ENCODE measurements around the gene ANXA2R.
"Not testable (repeated sequence)": the region's sequence is repeated elsewhere in the genome, so short reads cannot be mapped to it uniquely, and the experiment has no call there.

Gene ANXA2R

GRCh38 chr5:43055098-43055497 lies 15.0 kb upstream of the ANXA2R start:
- DNase-seq: not testable (repeated sequence)

GRCh38 chr5:43051684-43052083 lies 11.6 kb upstream of the ANXA2R start:
- DNase-seq: no peak

- no peak for DNase-seq
Observed at GRCh38 chr5:43050384-43050783, 10.3 kb upstream of the ANXA2R start.

DNA sequence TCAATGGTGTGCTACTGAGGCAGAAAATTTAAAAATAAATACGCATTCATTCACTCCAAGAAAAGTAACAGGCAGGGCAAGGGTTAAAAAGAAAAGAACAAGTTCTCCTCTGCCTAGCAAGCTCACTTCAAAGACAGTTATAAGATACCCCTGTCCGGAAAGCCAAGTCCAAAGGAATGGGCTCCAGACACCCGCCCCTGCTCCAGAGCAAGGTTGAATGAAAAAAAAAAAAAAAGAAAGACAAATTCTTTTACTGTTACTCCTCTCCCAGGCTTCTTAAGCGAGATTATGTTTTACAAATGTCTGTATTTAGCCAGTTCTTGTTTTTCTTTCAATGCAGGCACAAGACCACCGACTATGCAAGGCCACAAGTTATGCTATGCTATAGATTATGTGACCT lies 9.1 kb upstream of the ANXA2R start:
- DNase-seq: no peak

DNA sequence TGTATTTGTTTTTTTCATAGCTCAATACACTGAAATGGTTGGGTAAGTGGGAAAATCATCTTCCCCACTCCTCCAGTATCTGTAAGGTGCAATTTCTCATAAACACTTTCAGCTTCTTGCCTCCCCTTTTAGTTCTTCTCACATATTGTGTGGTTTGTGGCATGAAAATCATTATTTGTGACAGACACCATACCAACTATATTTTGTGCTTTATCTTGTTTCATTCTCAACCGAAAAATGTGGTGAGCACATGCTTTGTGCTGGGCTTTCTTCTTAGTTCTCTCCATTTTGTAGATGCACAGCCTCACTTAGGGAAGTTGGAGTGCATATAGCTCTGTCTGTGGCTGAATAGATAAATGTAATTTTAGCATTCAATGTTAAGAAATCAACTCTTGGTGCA lies 6.4 kb upstream of the ANXA2R start:
- DNase-seq: no peak

DNA sequence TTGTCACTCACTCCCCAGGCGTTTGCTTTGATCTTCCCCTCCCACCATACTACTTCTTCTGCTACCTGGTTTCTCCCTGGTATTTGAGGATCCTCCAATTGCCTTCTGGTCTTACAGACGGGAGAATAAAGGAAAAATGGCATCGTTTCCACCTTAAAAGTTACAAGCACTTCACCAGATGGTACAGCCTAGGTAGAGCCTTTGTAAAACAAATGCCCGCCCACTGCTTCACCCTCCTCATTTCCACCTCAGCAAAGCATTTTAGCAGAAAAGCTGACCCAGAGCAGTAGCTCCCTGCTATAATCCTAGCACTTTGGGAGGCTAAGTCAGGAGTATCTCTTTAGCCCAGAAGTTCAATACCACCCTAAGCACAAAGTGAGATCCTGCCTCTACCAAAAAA lies 5.1 kb upstream of the ANXA2R start:
- no peak for DNase-seq

DNA sequence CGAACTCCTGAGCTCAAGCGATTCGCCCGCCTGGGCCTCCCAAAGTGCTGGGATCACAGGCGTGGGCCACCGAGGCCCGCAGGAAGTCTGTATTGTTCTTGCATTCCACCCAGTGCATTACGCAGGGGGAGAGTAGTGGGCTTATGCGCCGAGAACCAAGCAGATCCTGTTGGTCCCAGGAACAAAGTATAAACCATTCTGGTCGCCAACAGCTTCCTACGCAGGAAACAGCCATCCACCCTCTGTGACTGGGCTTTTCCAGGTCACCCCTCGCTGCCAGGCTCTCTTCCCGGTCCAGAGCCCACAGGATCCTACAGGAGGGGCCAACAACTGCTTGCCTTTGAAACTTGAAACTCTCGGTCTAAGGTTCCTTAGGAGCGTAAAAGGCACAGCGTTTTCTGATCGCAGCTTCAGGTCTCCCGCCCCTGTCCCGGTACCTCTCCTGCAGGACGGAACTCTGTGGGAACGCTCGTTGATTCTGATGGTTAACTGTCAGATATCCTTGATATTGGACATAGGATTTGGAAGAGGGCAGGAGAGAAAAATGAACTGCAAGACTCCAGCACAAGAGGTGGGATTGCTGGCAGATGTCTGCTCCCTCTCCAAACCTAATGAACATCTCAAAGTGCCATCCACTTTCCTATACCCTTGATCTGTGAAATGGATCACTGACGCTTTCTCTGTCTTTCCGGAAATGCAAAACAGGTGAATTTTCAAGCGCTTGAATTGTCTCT lies 4.2 kb upstream of the ANXA2R start:
- DNase-seq: no peak

GRCh38 chr5:43043400-43043756 lies 3.3 kb upstream of the ANXA2R start:
- DNase-seq: no peak

GRCh38 chr5:43042626-43043399 lies 2.7 kb upstream of the ANXA2R start:
- DNase-seq: peak; percentile 68

GRCh38 chr5:43042176-43042625 lies 2.1 kb upstream of the ANXA2R start:
- DNase-seq: peak; percentile 67

GRCh38 chr5:43041669-43042175 lies 1.6 kb upstream of the ANXA2R start:
- peak; percentile 45 for DNase-seq

GRCh38 chr5:43041110-43041668 lies 1.1 kb upstream of the ANXA2R start:
- DNase-seq: no peak

- DNase-seq: peak; percentile 66
Observed at GRCh38 chr5:43039471-43040286, 440 bp downstream of the ANXA2R start.

GRCh38 chr5:43039152-43039470 lies 1.0 kb downstream of the ANXA2R start:
- no peak for DNase-seq

DNA sequence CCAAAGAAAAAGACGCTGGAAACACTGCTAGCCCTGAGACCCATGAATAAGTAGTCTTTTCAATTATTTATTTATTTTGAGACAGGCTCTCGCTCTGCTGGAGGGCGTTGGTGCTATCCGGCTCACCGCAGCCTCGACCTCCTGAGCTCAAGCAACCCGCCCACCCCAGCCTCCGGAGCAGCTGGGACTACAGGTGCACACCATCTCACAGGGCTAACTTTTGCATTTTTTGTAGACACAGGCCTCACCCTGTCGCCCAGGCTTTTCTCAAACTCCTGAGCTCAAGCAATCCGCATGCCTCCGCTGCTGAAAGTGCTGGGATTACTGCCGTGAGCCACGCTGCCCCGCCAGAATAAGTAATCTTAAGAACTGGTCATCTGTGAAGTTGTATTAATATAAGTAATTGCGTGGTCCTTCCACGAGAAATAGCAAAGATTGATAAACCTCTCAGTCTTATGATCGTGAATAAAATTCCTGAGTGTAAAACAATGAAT lies 1.6 kb downstream of the ANXA2R start:
- DNase-seq: no peak

- DNase-seq: no peak
Observed at GRCh38 chr5:43037636-43038495, 2.3 kb downstream of the ANXA2R start.

- DNase-seq: no peak
Observed at GRCh38 chr5:43036856-43037635, 3.1 kb downstream of the ANXA2R start.

GRCh38 chr5:43036409-43036808 lies 3.7 kb downstream of the ANXA2R start:
- no peak for DNase-seq

DNA sequence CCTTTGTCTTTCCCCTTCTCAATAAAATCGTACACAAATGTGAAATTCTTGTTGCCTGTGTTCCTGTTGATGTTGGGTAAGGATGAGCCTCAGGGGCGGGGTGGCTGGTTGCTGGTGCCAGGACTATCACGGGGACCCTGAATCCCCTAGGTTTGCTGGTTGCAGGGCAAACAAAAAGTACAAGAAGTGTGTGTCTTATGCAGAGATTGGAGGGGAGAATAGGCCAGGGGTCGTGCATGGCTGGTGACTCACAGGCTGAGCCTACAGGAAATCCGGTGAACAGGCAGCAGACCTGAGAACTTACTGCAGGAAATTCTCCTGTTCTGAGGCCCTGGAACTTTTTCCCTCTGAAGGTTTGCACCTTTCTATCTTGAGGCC lies 5.5 kb downstream of the ANXA2R start:
- no peak for DNase-seq

- no peak for DNase-seq
Observed at GRCh38 chr5:43033841-43034590, 6.1 kb downstream of the ANXA2R start.

All from T1000 (cell line).